SU-DHL-6 (cell line): ENCODE results near the gene C3orf18.

Experiments
- EZH2phosphoT487 ChIP-seq: fragments of 200-600 bp; sonication (generic), shearing (Covaris generic); conservative IDR thresholded peaks from 2 replicates; pipeline ENCODE4 v1.6.1; 2018; ENCODE audit warnings: mild to moderate bottlenecking, antibody characterized with exemption, low read length, moderate library complexity, mixed read lengths
- TF ChIP-seq, protein P1 (sequence below): fragments of 200-600 bp; sonication (generic); IDR thresholded peaks from one replicate; pipeline ENCODE4 v1.5.1; 2017; ENCODE audit warnings: antibody characterized with exemption, mild to moderate bottlenecking, low read length, moderate library complexity; ENCODE audit not compliant: insufficient read depth, poor library complexity, severe bottlenecking

DNA sequence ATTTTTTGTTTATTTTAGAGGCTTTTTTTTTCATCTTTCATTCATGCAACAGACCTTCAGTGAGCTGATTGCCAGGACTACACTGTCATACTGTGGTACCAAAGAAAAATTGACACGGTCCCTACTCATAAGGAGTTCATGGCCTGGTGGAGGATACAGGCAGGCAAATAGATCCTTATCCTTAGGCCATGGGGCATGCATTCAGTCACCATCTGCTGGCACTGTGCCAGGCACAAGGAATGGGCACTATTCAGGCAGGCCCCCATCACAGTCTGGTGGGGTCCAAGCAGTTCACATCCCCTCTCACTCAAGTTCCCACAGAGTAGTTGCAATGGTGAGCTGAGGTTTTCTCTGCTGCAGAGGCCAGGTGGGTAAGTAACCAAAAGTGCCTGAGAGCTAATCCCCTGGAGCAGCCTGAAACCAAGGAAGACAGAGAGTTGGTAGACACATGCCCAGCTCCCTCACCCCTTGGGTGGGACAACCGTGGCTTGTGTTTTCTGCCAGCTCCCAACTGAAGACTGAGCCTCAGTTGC, 26.8 kb upstream of the C3orf18 start:
- TF ChIP-seq, protein P1, sequence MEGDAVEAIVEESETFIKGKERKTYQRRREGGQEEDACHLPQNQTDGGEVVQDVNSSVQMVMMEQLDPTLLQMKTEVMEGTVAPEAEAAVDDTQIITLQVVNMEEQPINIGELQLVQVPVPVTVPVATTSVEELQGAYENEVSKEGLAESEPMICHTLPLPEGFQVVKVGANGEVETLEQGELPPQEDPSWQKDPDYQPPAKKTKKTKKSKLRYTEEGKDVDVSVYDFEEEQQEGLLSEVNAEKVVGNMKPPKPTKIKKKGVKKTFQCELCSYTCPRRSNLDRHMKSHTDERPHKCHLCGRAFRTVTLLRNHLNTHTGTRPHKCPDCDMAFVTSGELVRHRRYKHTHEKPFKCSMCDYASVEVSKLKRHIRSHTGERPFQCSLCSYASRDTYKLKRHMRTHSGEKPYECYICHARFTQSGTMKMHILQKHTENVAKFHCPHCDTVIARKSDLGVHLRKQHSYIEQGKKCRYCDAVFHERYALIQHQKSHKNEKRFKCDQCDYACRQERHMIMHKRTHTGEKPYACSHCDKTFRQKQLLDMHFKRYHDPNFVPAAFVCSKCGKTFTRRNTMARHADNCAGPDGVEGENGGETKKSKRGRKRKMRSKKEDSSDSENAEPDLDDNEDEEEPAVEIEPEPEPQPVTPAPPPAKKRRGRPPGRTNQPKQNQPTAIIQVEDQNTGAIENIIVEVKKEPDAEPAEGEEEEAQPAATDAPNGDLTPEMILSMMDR, result no peak
- no peak for TF ChIP-seq EZH2phosphoT487
